KMS-11 (cell line): ENCODE measurements around the gene KLF11.

Experiments
- H2AFZ ChIP-seq: fragments of 200-600 bp; sonication (generic); 2 replicates; pipeline ENCODE4 v1.6.1; 2016; ENCODE audit warnings: antibody characterized with exemption, mixed run types, low read depth
- H3K27ac ChIP-seq: fragments of 200-600 bp; sonication (generic); 2 replicates; pipeline ENCODE4 v1.6.1; 2016; ENCODE audit warnings: mild to moderate bottlenecking, mixed run types
- H3K27me3 ChIP-seq: fragments of 200-600 bp; sonication (generic); 2 replicates; pipeline ENCODE4 v1.6.1; 2017; ENCODE audit warnings: mild to moderate bottlenecking, low read depth, mixed run types, moderate library complexity; ENCODE audit not compliant: insufficient read depth
- H3K36me3 ChIP-seq: fragments of 200-600 bp; sonication (generic); 2 replicates; pipeline ENCODE4 v1.6.1; 2017; ENCODE audit warnings: mild to moderate bottlenecking, mixed run types; ENCODE audit not compliant: insufficient read depth
- H3K4me1 ChIP-seq: fragments of 200-600 bp; sonication (generic); 2 replicates; pipeline ENCODE4 v1.6.1; 2016; ENCODE audit warnings: mild to moderate bottlenecking, low read depth, mixed run types; ENCODE audit not compliant: poor library complexity, severe bottlenecking
- H3K4me2 ChIP-seq: fragments of 200-600 bp; sonication (generic); 2 replicates; pipeline ENCODE4 v1.7.0; 2016; ENCODE audit warnings: mild to moderate bottlenecking, mixed run types
- H3K4me3 ChIP-seq: fragments of 200-600 bp; sonication (generic); IDR thresholded peaks from 2 replicates; pipeline ENCODE4 v1.6.1; 2017; ENCODE audit warnings: low read depth, low read length, mixed read lengths; ENCODE audit not compliant: insufficient read depth
- H3K79me2 ChIP-seq: fragments of 200-600 bp; sonication (generic); 2 replicates; pipeline ENCODE4 v1.6.1; 2016; ENCODE audit warnings: low read depth, mixed run types; ENCODE audit not compliant: insufficient read depth
- H3K9ac ChIP-seq: fragments of 200-600 bp; sonication (generic); 2 replicates; pipeline ENCODE4 v1.6.1; 2016; ENCODE audit warnings: mild to moderate bottlenecking, mixed run types
- H4K20me1 ChIP-seq: fragments of 200-600 bp; sonication (generic); 2 replicates; pipeline ENCODE4 v1.6.1; 2016; ENCODE audit warnings: mild to moderate bottlenecking, mixed run types; ENCODE audit not compliant: insufficient read depth
- CTCF ChIP-seq: fragments of 200-600 bp; sonication (generic); conservative IDR thresholded peaks from 2 replicates; pipeline ENCODE4 v1.6.1; 2017; ENCODE audit warnings: low read depth, mild to moderate bottlenecking, antibody characterized with exemption, low read length, moderate library complexity, mixed read lengths

Gene KLF11

GRCh38 chr2:9997936-9998335 lies 45.4 kb upstream of the KLF11 start:
- no peak for TF ChIP-seq CTCF

DNA sequence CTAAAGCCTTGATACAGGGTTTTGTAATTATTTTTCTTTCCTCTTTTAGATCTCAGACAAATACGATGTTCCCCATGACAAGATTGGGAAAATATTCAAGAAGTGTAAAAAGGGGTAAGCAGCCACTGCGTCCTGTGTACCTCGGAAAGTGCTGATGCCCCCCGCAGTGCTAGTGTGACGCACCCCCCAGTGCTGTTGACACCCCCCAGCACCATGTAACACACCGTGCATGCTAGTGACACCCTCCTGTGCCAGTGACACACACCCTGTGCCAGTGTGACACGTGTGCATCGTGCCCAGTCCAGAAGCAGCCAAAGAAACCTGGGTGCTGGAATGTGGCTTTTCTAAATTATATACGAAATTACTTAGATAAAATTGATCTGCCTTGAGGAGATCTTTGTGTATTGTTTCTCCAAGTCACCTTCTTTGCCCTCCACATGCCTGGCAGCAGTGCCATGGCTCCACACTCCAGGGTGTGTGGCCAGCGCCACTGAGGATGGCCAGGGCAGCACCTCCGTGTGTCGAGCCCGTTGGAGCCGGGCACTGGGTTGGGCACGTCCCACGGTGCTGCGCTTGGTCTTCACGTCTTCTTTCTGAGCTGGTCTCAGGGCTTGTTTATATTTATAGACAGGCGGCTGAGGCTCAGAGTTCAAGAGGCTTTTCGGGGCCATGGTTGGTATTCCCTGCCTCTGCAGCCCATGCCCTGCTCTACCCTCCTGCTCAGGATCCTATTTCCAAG lies 44.3 kb upstream of the KLF11 start:
- Histone ChIP-seq H3K79me2 (no peaks in the 10 kb centered on the region), H2AFZ (no peak overlapping the region), H3K36me3 (no peaks in the 10 kb centered on the region), H3K27me3 (no peaks in the 10 kb centered on the region), H3K4me3 (no peak overlapping the region), H3K4me1 (no peaks in the 10 kb centered on the region), H3K27ac (no peak overlapping the region), H3K9ac (no peak overlapping the region), H4K20me1 (no peaks in the 10 kb centered on the region), H3K4me2 (no peak overlapping the region)
- no peak for TF ChIP-seq CTCF

More at GRCh38 chr2:9997936-9998335, 45.4 kb upstream of the KLF11 start:
- Histone ChIP-seq H3K79me2 (no peaks in the 10 kb centered on the region), H3K4me3 (no peak overlapping the region), H2AFZ (no peak overlapping the region), H3K27ac (no peak overlapping the region), H3K9ac (no peak overlapping the region), H3K27me3 (no peaks in the 10 kb centered on the region), H3K4me1 (no peaks in the 10 kb centered on the region), H3K36me3 (no peaks in the 10 kb centered on the region), H4K20me1 (no peaks in the 10 kb centered on the region), H3K4me2 (no peak overlapping the region)

DNA sequence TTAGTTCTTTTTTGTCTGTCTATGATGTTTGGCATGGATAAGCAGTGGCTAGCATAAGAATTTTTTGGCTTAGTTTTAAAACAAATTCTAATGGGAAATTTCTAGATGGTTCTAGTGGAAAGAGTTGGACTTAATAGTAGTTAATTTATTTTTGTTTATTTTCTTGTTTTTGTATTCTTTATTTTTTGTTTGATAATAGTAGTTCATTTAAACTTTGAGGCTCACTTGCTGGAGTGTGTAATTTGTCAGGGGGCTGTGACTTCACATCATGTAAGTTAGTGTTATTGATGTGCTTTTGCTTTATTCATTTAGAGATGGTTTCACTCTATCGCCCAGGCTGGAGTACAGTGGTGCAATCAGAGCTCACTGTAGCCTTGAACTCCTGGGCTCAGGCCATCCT lies 43.7 kb upstream of the KLF11 start:
- Histone ChIP-seq H3K27me3 (no peaks in the 10 kb centered on the region), H3K79me2 (no peaks in the 10 kb centered on the region), H2AFZ (no peak overlapping the region), H4K20me1 (no peaks in the 10 kb centered on the region), H3K27ac (no peak overlapping the region), H3K4me1 (no peaks in the 10 kb centered on the region), H3K4me2 (no peak overlapping the region), H3K36me3 (no peaks in the 10 kb centered on the region), H3K4me3 (no peak overlapping the region), H3K9ac (no peak overlapping the region)
- no peak for TF ChIP-seq CTCF

- Histone ChIP-seq H3K27ac (no peak overlapping the region), H3K4me1 (no peaks in the 10 kb centered on the region), H3K79me2 (no peaks in the 10 kb centered on the region), H2AFZ (no peak overlapping the region), H4K20me1 (no peaks in the 10 kb centered on the region), H3K27me3 (no peaks in the 10 kb centered on the region), H3K9ac (no peak overlapping the region), H3K36me3 (no peaks in the 10 kb centered on the region), H3K4me2 (no peak overlapping the region), H3K4me3 (no peak overlapping the region)
- TF ChIP-seq CTCF, result no peak
Measured at GRCh38 chr2:10000541-10000940, 42.8 kb upstream of the KLF11 start.
